Measurements from ENCODE around the gene C5orf24. TPM values are rescaled to one million over a fixed set of nuclear protein-coding genes. Genes with fewer than 3 reads are reported as not detected.
A peak's percentile ranks its signal among the peaks of the same experiment; 100 is the strongest.
"Not testable (repeated sequence)": the region's sequence is repeated elsewhere in the genome, so short reads cannot be mapped to it uniquely, and the experiment has no call there.

The C5orf24 gene
- polyA plus RNA-seq, 5 donors = 64.3 to 109 (median 81.8) TPM

DNA sequence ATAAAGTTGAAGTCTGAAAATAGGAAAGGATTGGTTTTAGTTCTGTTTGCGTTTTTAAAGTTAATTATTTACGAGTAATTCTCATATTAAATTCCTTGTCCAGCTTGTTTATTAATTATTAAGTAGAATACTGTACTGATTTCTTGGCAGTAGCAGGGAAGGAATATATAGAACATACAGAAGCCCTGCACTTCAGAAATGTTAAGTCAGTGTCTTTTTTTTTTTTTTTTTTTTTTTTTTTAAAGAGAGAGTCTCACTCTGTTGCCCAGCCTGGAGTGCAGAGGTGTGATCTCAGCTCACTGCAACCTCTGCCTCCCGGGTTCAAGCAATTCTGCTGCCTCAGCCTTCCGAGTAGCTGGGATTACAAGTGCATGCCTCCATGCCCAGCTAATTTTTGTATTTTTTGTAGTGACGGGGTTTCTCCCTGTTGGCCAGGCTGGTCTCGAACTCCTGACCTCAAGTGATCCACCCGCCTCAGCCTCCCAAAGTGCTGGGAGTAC, 3.7 kb downstream of the C5orf24 start:
- not testable (repeated sequence) for DNase-seq

DNA sequence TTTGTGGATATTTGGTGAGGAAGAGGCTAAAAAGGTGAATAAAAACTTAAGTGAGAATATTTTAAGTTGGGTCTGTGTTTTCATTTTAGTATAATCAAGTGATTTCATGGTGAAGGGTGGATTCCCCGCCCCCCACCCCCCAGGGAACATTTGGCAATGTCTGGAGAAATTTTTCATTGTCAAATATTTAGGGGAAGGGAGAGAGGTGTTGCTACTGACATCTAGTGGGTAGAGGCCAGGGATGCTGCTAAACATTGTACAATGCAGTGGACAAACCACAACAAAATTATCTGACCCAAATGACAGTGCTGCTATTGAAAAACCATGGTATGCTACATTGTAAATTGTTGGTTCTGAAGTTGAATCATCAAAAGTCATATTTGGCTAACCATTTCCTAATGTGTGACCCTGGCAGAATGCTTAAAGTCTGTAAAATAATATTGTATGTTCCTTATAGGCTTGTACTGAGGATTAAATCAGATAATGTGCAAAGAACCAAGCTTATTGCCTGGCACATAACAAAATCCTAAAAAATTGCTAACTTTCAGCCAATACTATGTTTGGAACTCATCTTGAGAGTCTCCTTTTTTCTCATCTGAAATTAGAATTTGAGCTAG, 5.6 kb downstream of the C5orf24 start:
- DNase-seq = no peak

DNA sequence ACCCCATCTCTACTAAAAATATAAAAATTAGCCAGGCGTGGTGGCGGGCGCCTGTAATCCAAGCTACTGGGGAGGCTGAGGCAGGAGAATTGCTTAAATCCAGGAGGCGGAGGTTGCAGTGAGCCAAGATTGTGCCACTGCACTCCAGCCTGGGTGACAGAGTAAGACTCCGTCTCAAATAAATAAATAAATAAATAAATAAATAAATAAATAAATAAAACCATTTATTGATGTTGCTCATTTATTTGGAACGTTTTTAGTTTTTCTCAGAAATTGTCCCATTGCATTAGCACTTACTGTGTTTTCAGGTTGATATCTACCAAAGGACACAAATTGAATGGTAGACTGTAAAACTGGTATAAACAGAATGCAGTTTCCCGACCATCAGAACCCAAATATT, 10.7 kb downstream of the C5orf24 start:
- DNase-seq = not testable (repeated sequence)

DNA sequence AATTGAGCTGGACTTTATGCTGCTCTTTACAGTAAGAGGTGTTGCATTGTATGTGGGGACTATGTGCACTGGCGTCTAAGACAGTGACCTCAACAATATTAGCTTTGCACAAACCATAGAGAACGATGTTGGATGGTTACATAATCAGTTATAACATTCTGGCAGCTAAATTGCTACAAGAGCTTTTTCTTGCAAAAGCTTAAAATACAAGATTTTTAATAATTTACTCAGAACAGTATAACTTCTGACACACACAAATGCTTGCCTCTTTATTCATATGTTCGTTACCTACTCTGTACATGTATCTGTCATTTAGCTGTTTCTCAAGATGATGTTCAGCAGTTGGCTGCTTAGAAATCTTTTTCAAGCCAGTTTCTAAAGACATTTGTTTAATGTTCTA, 11.6 kb downstream of the C5orf24 start:
- DNase-seq = no peak

DNA sequence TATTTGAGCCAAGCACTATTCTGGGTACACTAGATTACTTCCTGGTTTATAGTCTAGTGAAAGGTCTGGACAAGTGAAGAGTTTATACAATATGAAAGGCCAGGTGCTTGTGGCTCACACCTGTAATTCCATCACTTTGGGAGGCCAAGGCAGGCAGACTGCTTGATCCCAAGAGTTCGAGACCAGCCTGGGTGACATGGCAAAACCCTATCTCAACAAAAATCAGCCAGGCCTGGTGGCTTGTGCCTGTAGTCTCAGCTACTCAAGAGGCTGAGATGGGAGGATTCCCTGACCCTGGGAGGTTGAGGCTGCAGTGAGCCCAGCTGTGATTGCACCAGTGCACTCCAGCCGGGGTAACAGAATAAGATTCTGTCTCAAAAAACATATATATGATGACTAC, 18.9 kb downstream of the C5orf24 start:
- no peak for DNase-seq

DNA sequence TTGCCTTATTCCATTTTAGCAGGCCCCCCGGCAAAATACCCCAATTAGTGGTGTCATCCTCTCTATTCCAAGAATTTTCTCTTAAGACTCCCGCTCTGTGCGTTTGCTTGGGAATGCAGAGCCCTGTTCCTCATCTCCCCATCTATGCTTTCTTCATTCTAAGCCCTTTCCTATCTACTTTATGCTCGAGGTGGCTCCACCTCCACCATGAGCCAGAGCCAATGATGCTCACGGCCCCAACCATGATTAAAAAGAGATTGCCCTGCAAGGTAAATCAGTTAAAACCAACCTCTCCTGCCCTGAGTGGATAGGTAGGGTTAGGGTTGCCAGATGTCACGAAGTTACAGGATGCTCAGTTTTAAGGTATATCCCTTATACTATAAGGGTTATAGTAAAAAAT, 27.7 kb downstream of the C5orf24 start:
- DNase-seq = no peak

DNA sequence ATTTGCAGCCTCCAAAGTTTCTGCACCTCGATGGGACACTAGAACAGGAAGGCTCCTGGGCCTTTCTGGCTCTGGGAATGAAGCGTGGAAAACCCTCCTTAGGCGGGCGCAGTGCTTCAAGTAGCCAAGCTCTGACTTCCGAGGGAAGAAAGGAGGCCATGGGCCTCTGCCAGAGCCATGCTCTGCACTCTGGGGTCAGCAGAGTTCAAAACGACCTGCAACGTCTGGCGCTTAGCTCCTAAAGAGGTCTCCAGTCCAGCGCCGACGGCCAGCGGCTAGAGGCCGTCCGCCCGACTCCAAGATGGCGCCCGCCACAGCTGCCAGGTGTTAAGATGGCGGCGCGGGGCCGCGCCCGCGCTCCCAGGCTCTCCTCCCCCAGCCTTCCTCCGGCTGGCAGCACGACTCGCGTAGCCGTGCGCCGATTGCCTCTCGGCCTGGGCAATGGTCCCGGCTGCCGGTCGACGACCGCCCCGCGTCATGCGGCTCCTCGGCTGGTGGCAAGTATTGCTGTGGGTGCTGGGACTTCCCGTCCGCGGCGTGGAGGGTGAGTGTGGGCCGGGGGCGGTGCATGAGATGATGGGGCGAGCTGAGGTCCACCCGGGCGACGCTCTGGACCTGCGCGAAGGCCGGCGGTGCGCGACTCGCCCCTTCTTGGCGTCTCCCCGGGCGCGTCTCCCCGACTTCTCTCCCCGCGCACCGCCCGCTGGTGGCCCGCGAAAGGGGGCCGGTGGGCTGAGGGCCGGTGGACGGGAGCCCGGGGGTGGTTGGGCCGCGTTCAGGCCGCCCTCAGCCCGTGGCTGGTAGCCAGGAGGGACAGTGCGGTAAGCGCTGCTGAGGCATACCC, 28.4 kb downstream of the C5orf24 start, which contains the start of gene TXNDC15:
Gene TXNDC15, plus strand, starts transcription at position 385 of the 844 bp plus-strand sequence. Its CDS starts 57 bp downstream, at position 442.
- peak; percentile 88 to 89 for DNase-seq

DNA sequence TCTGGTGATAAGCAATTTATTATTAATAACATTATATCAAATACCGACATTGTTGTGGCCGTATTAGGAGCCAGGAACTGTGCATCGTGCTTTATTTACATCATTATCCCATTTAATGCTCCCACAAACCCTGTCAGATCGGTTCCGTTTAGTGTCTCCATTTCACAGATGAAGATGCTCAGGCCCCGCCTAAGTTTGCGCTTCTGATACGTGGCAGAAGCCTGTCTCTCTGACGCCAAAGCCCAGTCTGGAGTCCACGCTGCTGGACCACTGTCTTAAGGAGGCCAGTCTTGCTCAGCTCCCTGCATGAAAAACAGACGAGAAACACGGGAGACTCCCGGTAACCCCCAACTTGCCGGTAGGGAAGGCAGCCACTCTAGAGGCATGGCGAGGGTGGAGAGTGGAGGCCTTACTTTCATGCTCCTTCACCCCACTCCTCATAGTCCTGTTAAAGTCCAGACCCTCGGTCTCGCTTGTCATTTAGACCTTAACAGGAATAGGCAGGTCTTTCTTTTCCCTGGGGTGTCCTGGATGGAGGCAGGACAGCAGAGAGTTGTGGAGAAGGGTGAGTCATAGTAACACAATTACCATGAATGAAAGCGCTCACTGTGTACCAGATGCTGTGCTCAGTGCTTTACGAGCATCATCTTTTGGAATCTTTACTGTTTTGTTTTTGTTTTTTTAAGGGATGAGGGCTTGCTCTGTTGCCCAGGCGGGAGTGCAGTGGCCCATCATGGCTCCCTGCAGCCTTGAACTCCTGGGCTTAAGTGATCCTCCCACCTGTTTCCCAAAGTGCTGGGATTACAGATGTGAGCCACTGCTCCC, 29.3 kb downstream of the C5orf24 start:
- DNase-seq = peak; percentile 47 to 55

DNA sequence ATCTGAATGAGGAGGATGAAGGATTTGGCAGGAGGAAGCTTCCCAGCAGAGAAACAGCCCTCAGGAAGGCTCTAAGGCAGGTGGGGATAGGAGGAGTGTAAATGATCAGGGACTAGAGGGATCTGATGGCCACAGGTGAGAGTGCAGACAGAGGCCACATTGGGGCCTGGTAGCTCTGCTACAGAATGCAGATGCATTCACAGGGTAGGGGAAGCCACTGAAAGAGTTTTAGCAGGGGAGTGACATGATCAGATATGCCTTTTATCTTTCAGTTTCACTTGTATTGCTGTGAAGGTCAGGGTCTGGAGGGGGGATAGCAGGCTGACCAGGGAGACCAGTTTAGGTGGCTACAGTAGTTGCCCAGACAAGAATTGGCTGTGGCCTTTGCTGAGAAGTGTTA, 31.4 kb downstream of the C5orf24 start:
- DNase-seq = no peak

DNA sequence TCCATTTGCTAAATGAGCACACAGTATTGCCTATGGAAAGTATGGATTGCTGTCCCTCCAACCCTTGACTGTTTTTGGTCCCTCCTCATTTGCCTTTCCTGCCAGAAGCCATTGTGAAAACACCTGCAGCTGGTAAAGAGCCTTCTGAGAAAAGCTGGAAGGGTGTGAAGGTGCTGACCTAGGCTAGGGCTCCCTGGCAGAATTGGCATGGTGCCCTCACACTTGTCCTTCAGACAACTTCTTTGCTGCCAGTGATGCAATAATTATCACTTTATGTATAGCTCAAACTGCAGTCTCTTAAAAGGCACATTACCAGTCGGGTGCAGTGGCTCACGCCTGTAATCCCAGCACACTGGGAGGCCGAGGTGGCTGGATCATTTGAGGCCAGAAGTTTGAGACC, 32.6 kb downstream of the C5orf24 start:
- no peak for DNase-seq

DNA sequence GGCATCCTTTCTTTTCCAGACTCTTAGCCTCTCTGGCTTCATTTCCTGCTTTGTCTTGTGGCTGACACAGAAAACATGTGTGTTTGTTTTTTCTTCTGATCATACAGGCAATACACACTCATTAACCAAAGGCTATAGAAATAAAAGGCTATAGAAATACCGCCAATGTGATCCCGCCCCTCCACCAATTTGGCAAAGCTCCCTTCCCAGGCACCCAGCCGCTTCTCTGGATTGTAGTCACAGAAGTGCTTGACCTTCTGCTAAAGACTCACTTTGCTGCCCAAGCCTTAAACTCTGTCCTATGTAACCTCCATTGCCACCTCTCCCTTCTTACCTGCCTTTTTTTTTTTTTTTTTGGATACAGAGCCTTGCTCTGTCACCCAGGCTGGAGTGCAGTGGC, 33.7 kb downstream of the C5orf24 start:
- no peak for DNase-seq

DNA sequence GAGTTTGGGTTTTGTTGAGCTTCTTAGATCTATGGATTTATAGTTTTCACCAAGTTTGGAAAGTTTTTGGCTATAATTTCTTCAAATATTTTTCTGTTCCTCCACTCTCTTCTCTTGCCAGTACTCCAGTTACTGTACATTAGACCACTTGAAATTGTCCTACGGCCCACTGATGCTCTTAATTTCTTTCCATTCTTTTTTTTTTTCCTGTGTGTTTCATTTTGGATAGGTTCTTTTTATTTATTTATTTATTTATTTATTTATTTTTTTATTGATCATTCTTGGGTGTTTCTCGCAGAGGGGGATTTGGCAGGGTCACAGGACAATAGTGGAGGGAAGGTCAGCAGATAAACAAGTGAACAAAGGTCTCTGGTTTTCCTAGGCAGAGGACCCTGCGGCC, 35.2 kb downstream of the C5orf24 start:
- DNase-seq = not testable (repeated sequence)

DNA sequence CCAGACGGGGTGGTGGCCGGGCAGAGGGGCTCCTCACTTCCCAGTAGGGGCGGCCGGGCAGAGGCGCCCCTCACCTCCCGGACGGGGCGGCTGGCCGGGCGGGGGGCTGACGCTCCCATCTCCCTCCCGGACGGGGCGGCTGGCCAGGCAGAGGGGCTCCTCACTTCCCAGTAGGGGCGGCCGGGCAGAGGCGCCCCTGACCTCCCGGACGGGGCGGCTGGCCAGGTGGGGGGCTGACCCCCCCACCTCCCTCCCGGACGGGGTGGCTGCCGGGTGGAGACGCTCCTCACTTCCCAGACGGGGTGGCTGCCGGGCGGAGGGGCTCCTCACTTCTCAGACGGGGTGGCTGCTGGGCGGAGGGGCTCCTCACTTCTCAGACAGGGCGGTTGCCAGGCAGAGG, 35.9 kb downstream of the C5orf24 start:
- DNase-seq = not testable (repeated sequence)

DNA sequence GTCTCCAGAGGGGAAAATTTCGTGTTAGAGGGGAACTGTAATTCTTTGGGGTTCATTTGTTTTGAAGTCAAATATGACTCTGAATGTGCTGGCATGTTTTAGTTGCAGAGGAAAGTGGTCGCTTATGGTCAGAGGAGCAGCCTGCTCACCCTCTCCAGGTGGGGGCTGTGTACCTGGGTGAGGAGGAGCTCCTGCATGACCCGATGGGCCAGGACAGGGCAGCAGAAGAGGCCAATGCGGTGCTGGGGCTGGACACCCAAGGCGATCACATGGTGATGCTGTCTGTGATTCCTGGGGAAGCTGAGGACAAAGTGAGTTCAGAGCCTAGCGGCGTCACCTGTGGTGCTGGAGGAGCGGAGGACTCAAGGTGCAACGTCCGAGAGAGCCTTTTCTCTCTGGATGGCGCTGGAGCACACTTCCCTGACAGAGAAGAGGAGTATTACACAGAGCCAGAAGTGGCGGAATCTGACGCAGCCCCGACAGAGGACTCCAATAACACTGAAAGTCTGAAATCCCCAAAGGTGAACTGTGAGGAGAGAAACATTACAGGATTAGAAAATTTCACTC, 41.9 kb downstream of the C5orf24 start:
- DNase-seq = no peak

DNA sequence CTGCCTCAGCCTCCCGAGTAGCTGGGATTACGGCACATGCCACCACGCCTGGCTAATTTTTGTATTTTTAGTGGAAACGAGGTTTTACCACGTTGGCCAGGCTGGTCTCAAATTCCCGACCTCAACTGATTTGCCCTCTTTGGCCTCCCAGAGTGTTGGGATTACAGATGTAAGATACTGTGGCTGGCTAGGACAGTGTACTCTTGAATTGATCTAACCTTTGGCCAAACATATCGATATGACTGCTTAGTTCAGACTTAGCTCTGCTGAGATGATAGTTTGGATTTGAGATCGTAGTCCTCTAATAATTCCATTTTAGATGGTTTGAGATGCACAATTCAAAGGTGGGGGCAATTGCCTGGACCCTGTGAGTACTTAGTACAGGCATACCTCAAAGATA, 43.6 kb downstream of the C5orf24 start:
- DNase-seq = no peak

DNA sequence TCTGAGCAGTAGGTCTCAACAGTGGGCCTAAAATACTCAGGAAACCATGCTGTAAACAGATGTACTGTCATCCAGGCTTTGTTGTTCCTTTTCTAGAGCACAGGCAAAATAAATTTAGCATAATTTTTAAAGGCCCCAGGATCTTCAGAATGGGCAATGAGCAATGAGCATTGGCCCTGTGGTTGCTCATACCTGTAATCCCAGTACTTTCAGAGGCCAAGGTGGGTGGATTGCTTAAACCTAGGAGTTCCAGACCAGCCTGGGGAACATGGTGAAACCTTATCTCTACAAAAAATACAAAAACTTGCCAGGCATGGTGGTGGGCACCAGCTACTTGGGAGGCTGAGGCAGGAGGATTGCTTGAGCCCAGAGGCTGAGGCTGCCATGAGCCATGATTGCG, 45.7 kb downstream of the C5orf24 start:
- DNase-seq = no peak

DNA sequence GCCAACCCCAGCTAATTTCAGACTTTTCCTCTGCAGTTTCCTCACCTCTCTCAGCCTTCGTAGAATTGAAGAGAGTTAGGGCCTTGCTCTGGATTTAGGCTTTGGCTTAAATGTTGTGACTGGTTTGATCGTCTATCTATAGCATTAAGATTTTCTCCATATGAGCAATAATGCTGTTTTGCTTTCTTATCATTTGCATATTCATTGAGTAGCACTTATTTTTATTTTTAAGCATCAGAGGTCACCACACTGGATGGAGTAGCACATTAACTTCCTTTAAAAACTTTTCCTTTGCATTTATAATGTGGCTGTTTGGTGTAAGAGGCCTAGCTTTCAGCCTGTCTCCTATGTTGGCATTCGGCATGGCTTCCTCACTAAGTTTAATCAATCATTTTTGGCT, 46.5 kb downstream of the C5orf24 start:
- DNase-seq = no peak

DNA sequence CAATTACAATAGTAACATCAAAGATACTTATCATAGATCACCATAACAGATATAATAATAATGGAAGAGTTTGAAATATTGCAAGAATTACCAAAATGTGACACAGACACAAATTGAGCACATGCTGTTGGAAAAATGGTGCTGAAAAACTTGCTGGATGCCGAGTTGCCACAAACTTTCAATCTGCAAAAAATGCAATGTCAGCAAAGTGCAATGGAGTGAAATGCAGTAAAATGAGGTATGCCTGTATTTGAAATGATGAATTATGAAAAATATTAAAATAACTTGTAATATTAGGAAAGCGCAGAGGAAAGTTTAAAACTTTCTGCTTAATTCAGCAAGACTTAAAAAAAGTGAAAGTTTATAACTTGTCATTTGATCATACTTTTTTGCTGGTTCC, 47.2 kb downstream of the C5orf24 start:
- no peak for DNase-seq

DNA sequence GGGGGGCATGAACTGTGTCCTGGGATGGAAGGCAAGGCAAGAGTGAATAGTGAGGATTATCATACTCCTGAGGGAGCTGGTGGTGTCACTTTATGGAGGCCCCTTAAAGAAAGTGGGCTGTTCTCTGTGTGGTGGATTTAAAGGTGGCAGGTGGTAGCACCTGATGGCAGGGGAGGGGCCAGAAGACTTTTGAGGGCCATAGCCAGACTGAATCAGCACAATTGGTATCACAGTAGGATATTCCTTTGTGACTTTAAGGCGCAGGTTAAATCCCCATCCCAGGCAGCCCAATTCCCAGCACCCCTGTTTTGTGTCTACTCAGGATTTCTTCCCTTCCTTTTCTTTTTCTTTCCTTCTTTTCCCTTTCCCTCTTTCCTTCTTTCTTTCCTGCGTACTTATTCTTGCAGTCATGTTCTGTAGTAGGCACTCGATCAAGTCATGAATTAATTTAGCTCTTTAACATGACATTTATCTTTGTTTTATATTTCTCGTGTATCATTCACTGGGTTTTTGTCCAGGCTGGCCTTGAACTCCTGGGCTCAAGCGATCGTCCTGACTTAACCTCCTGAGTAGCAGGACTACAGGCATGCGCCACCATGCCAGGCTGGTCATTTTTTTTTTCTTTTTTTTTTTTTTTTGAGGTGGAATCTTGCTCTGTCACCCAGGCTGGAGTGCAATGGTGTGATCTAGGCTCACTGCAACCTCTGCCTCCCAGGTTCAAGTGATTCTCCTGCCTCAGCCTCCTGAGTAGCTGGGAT, 48.2 kb downstream of the C5orf24 start:
- DNase-seq = no peak

DNA sequence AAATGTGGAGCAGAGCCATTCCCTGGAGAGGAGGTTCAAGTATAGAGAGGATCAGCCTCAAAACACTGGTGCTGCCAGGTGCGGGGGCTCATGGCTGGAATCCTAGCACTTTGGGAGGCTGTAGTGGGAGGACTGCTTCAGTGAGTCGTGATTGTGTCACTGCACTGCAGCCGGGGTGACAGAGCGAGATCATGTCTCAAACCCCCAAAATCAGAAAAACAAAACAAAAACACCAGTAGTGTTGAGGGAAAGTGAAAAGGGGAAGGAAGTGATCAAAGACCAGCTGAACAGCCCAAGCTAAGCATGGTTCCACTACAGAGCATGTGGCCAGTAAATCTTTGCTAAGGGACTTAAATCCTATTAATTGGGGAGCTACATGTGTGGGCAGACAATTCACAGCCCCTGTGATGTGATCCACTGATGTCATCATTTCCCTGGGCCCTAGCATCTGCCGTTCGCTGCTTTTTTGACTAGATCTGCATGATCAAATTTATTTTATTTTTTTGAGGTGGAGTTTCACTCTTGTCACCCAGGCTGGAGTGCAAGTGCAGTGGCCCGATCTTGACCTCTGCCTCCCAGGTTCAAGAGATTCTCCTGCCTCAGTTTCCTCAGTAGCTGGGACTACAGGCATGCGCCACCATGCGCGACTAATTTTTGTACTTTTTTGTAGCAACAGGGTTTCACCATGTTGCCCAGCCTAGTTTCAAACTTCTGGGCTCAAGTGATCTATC, 56.5 kb downstream of the C5orf24 start:
- no peak for DNase-seq

All from right lung (tissue), 5 donors.